Thyroid gland (tissue), 4 donors: Measurements from ENCODE around the gene ANGPTL4. TPM values are rescaled to one million over a fixed set of nuclear protein-coding genes. Genes with fewer than 3 reads are reported as not detected.
A peak's percentile ranks its signal among the peaks of the same experiment; 100 is the strongest.
"Not testable (repeated sequence)": the region's sequence is repeated elsewhere in the genome, so short reads cannot be mapped to it uniquely, and the experiment has no call there.

Source experiments
- DNase-seq, 2 donors: peaks; one replicate each; pipeline ENCODE4 v3.0.0-alpha.2; 2019
- H3K27ac ChIP-seq, 3 donors: fragments of 200-600 bp; sonication (generic); 1 replicate in 2 of 3; 2 replicates in 1 of 3; pipeline ENCODE4 v1.5.1; 2016 to 2019; ENCODE audit warnings: mild to moderate bottlenecking in 1 of 3, moderate library complexity in 1 of 3
- H3K27me3 ChIP-seq: fragments of 200-600 bp; sonication (generic); one replicate; pipeline ENCODE4 v1.5.1; 2019
- H3K36me3 ChIP-seq, 2 donors: fragments of 200-600 bp; sonication (generic); one replicate each; pipeline ENCODE4 v1.5.1; 2016 to 2019
- H3K4me1 ChIP-seq, 2 donors: fragments of 200-600 bp; sonication (generic); one replicate each; pipeline ENCODE4 v1.5.1; 2017 to 2019
- H3K4me3 ChIP-seq, 3 donors: fragments of 200-600 bp; sonication (generic); replicated peaks in 1 of 3; 1 replicate in 2 of 3; 2 replicates in 1 of 3; pipeline ENCODE4 v1.5.1; 2016; ENCODE audit warnings: mild to moderate bottlenecking in 1 of 3
- H3K9me3 ChIP-seq: fragments of 200-600 bp; sonication (generic); one replicate; pipeline ENCODE4 v1.5.1; 2017
- POLR2A ChIP-seq, 2 donors: fragments of 450-650 bp; IDR thresholded peaks; one replicate each; pipeline ENCODE4 v1.6.1; 2017; ENCODE audit warnings: antibody characterized with exemption in 2 of 2, mild to moderate bottlenecking in 2 of 2, moderate library complexity in 1 of 2
- WGBS, 2 donors: methylation state at CpG; one replicate each; pipeline ENCODE4 v1.1.5; 2017; 5-methylcytosine and 5-hydroxymethylcytosine counted together
- intact Hi-C: fragments of 100-400 bp; cut with DNase I; formaldehyde crosslinking; loops from one replicate; pipeline ENCODE4 v1.15.1; 2023
- total RNA-seq, 4 donors: library from RNA; depleted of rRNA; stranded (reverse); fragments of >200 nt; gene quantifications; one replicate each; pipeline ENCODE4 v1.2.3, GENCODE V29; 2016
- TF ChIP-seq, protein P1 (sequence below), 6 experiments: fragments of 200-600 bp in 3 of 6; fragments of 450-650 bp in 3 of 6; sonication (generic) in 3 of 6; IDR thresholded peaks; one replicate each; pipeline ENCODE4 v1.5.1; 2016 to 2019; ENCODE audit warnings: antibody characterized with exemption in 6 of 6, mild to moderate bottlenecking in 2 of 6, inconsistent platforms in 1 of 6, moderate library complexity in 1 of 6

The ANGPTL4 gene
- total RNA-seq, 4 donors from 2014 or later = 19.9 to 99.8 (median 46.6) TPM

DNA sequence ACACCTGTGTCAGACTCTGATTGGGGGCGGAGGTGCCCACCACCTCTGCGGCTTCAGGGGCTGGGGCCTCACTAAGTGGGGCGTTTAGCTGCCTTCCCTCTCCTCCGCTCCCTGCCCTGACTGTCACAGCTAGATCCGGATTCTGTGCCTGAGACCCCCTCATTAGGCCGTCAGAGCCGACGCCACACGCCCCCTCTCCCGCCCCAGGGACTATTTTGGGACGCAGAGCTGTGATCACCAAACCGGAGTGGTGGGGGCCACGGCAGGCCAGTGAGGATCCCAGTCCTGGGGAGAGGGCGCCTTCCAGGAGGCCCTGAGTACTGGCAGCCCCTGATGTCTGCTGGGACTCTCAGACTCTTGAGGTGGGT is 21.7 kb upstream of the ANGPTL4 start:
- H3K4me3 ChIP-seq = peak overlapping the region in 1 of 3 donors; percentile 55
- intact Hi-C loops = loop anchor here (10.0 kb wide), 1 partner anchor 103 kb away; the partner anchor contains the start of gene HNRNPM
- peaks cover 6 to 8% of the 10 kb centered on the region in 2 donors for H3K4me1 ChIP-seq
- TF ChIP-seq, protein P1, sequence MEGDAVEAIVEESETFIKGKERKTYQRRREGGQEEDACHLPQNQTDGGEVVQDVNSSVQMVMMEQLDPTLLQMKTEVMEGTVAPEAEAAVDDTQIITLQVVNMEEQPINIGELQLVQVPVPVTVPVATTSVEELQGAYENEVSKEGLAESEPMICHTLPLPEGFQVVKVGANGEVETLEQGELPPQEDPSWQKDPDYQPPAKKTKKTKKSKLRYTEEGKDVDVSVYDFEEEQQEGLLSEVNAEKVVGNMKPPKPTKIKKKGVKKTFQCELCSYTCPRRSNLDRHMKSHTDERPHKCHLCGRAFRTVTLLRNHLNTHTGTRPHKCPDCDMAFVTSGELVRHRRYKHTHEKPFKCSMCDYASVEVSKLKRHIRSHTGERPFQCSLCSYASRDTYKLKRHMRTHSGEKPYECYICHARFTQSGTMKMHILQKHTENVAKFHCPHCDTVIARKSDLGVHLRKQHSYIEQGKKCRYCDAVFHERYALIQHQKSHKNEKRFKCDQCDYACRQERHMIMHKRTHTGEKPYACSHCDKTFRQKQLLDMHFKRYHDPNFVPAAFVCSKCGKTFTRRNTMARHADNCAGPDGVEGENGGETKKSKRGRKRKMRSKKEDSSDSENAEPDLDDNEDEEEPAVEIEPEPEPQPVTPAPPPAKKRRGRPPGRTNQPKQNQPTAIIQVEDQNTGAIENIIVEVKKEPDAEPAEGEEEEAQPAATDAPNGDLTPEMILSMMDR (IDR thresholded peaks at IDR 0.05) = no peak
- no peak for TF ChIP-seq POLR2A (IDR thresholded peaks at IDR 0.05)
- no peak for DNase-seq
- H3K27me3 ChIP-seq = no peaks in the 10 kb centered on the region
- H3K36me3 ChIP-seq = no peaks in the 10 kb centered on the region
- 35 to 53% methylated on average over 6 to 9 of the region's 14 CpGs for WGBS, 2 donors
- peak overlapping the region; percentile 54 to 81 (median 73) for H3K27ac ChIP-seq
- no peaks in the 10 kb centered on the region for H3K9me3 ChIP-seq

- Histone ChIP-seq H3K27ac (peak within 1 kb of the TSS; percentile 73 to 81 (median 76)), H3K36me3 (no peaks in the 10 kb centered on the region), H3K4me1 (peaks cover 6 to 8% of the 10 kb centered on the region in 2 donors), H3K9me3 (no peaks in the 10 kb centered on the region), H3K4me3 (peak within 1 kb of the TSS in 2 of 3 donors; percentile 37 to 55), H3K27me3 (no peaks in the 10 kb centered on the region)
- DNase-seq = peak; percentile 96 to 98
- TF ChIP-seq, protein P1 (IDR thresholded peaks at IDR 0.05) = peak in 1 of 6 experiments; percentile 14
- TF ChIP-seq POLR2A (IDR thresholded peaks at IDR 0.05) = peak in 1 of 2 donors; percentile 68
- intact Hi-C loops = loop anchor here (10.0 kb wide), 1 partner anchor 102 kb away; the partner anchor contains the start of gene HNRNPM
- 50% methylated on average over 4 of the region's 65 CpGs; no CpG with 5 or more reads in 1 of the 2 donors for WGBS, 2 donors
Measured at GRCh38 chr19:8342684-8343482, 21.1 kb upstream of the ANGPTL4 start, which contains the start of gene KANK3. Gene KANK3 (minus strand): TSS chr19:8343262. CDS start chr19:8337828, 5,434 bp downstream.

GRCh38 chr19:8343483-8343844 is 20.5 kb upstream of the ANGPTL4 start:
- TF ChIP-seq POLR2A (IDR thresholded peaks at IDR 0.05) = no peak
- TF ChIP-seq, protein P1 (IDR thresholded peaks at IDR 0.05) = no peak
- Histone ChIP-seq H3K36me3 (no peaks in the 10 kb centered on the region), H3K4me1 (peaks cover 6 to 8% of the 10 kb centered on the region in 2 donors), H3K9me3 (no peaks in the 10 kb centered on the region), H3K27ac (no peak overlapping the region), H3K27me3 (no peaks in the 10 kb centered on the region), H3K4me3 (peak overlapping the region in 1 of 3 donors; percentile 55)
- intact Hi-C loops = loop anchor here (10.0 kb wide), 1 partner anchor 101 kb away; the partner anchor contains the start of gene HNRNPM
- DNase-seq = no peak
- 46 to 75% methylated on average over 7 to 9 of the region's 11 CpGs for WGBS, 2 donors

DNA sequence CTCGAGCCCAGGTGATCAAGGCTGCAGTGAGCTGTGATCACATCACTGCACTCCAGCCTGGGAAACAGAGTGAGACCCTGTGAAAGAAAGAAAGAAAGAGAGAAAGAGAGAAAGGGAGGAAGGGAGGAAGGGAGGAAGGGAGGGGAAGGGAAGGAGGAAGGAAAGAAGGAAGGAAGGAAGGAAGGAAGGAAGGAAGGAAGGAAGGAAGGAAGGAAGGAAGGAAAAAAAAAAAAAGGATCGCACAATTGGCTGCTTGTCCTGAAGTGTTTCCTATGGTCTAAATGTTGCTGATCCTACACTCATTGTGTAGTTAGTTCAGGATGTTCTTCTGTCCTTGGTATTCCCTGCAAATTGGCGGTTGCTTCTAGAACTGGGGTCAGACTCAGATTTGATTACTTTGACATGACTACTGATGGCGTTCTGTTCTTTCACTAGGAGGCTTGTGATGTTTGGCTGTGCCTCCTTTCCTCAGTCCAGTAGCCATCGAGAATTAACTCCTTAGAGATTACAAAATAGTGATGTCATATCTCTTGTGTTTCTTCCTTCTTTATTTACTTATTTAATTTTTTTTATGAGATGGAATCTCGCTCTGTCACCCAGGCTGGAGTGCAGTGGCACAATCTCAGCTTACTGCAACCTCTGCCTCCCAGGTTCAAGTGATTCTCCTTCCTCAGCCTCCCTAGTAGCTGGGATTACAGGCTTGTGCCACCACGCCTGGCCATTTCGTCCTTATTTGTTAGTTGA is 14.2 kb upstream of the ANGPTL4 start:
- DNase-seq, H3K27me3 ChIP-seq, H3K36me3 ChIP-seq, H3K27ac ChIP-seq, H3K9me3 ChIP-seq, H3K4me3 ChIP-seq: not testable (repeated sequence)
- intact Hi-C loops = loop anchor here (5.0 to 10.0 kb wide), 2 partner anchors 95 to 158 kb away; partner anchors contain the start of gene HNRNPM
- H3K4me1 ChIP-seq = peaks cover 7 to 27% of the 10 kb centered on the region in 2 donors
- 73 to 80% methylated on average over 8 of the region's 8 CpGs for WGBS, 2 donors

- intact Hi-C loops = loop anchor here (5.0 kb wide), 1 partner anchor 155 kb away; no protein-coding TSS in a partner anchor
- WGBS, 2 donors = 14 to 34% methylated on average over 10 of the region's 10 CpGs
- H3K27me3 ChIP-seq = no peaks in the 10 kb centered on the region
- H3K4me3 ChIP-seq = no peak overlapping the region
- DNase-seq = peak; percentile 64
- peaks cover 7 to 33% of the 10 kb centered on the region in 2 donors for H3K4me1 ChIP-seq
- H3K27ac ChIP-seq = peak overlapping the region in 1 of 3 donors; percentile 24
- H3K36me3 ChIP-seq = no peaks in the 10 kb centered on the region
- TF ChIP-seq POLR2A (IDR thresholded peaks at IDR 0.05) = no peak
- TF ChIP-seq, protein P1 (IDR thresholded peaks at IDR 0.05) = no peak
- no peaks in the 10 kb centered on the region for H3K9me3 ChIP-seq
Measured at GRCh38 chr19:8352134-8352827, 11.7 kb upstream of the ANGPTL4 start.

GRCh38 chr19:8352845-8353244 is 11.1 kb upstream of the ANGPTL4 start:
- not testable (repeated sequence) for H3K4me3 ChIP-seq, H3K9me3 ChIP-seq, H3K27me3 ChIP-seq, DNase-seq, H3K36me3 ChIP-seq
- Histone ChIP-seq H3K27ac (peak overlapping the region in 1 of 3 donors; percentile 24), H3K4me1 (peaks cover 7 to 33% of the 10 kb centered on the region in 2 donors)
- WGBS, 2 donors = 58 to 63% methylated on average over 5 of the region's 5 CpGs
- intact Hi-C loops = loop anchor here (5.0 kb wide), 1 partner anchor 154 kb away; no protein-coding TSS in a partner anchor
